DND-41 (cell line): ENCODE measurements around the gene ANKRD28.

ENCODE experiments used
- ATAC-seq: fragments of 200-7000 bp; cut with Tn5 transposase; 3 replicates; pipeline ENCODE4 v1.9.1; 2021; ENCODE audit warnings: low read depth; ENCODE audit not compliant: insufficient read depth
- DNase-seq: peaks from one replicate; pipeline ENCODE4 v3.0.0-alpha.2; 2020
- H2AFZ ChIP-seq: 2 replicates; pipeline ENCODE4 v1.6.0; 2012; ENCODE audit warnings: low read depth, low read length
- H3K27ac ChIP-seq: 2 replicates; pipeline ENCODE4 v1.5.1; 2012; ENCODE audit warnings: low read length, inconsistent platforms
- H3K27me3 ChIP-seq: fragments of 200-600 bp; sonication (generic); 2 replicates; pipeline ENCODE4 v1.6.0; 2012; ENCODE audit warnings: low read length, mild to moderate bottlenecking, inconsistent platforms; ENCODE audit not compliant: insufficient read depth, poor library complexity
- H3K36me3 ChIP-seq: 2 replicates; pipeline ENCODE4 v1.5.1; 2012; ENCODE audit warnings: low read length, inconsistent platforms; ENCODE audit not compliant: insufficient read depth
- H3K4me1 ChIP-seq: 2 replicates; pipeline ENCODE4 v1.5.1; 2012; ENCODE audit warnings: mild to moderate bottlenecking, low read length; ENCODE audit not compliant: insufficient read depth
- H3K4me2 ChIP-seq: 2 replicates; pipeline ENCODE4 v1.6.0; 2012; ENCODE audit warnings: mild to moderate bottlenecking, moderate library complexity, low read length, inconsistent platforms; ENCODE audit not compliant: insufficient read depth
- H3K4me3 ChIP-seq, 2 experiments: fragments of 200-600 bp in 1 of 2; shearing (Covaris generic) in 1 of 2; 2 replicates each; pipeline ENCODE4 v1.5.1; 2012 to 2016; ENCODE audit warnings: inconsistent platforms in 2 of 2, low read length in 2 of 2, mild to moderate bottlenecking in 2 of 2, low read depth in 1 of 2, moderate library complexity in 1 of 2
- H3K79me2 ChIP-seq: 2 replicates; pipeline ENCODE4 v1.6.0; 2012; ENCODE audit warnings: low read length, inconsistent platforms; ENCODE audit not compliant: insufficient read depth
- H3K9ac ChIP-seq: 2 replicates; pipeline ENCODE4 v1.6.0; 2012; ENCODE audit warnings: low read depth, mild to moderate bottlenecking, inconsistent platforms, low read length, moderate library complexity
- H3K9me3 ChIP-seq: 2 replicates; pipeline ENCODE4 v1.5.1; 2012; ENCODE audit warnings: low read length, moderate library complexity, mild to moderate bottlenecking, inconsistent platforms; ENCODE audit not compliant: insufficient read depth, severe bottlenecking
- H4K20me1 ChIP-seq: 2 replicates; pipeline ENCODE4 v1.6.0; 2012; ENCODE audit warnings: low read length; ENCODE audit not compliant: insufficient read depth
- CTCF ChIP-seq: IDR thresholded peaks from 2 replicates; pipeline ENCODE4 v1.5.1; 2012; ENCODE audit warnings: borderline replicate concordance, low read length, moderate library complexity, mild to moderate bottlenecking; ENCODE audit not compliant: poor library complexity, severe bottlenecking; ENCODE audit errors: extremely low read depth
- EZH2 ChIP-seq: IDR thresholded peaks from 3 replicates; pipeline ENCODE4 v1.6.1; 2012; ENCODE audit warnings: borderline replicate concordance, low read depth, mild to moderate bottlenecking, moderate library complexity, low read length, inconsistent platforms; ENCODE audit not compliant: severe bottlenecking

ANKRD28 gene

GRCh38 chr3:15645740-15646501 lies 151.9 kb downstream of the ANKRD28 start:
- no peak for ATAC-seq
- peak overlapping the region; percentile 61 for H3K4me2 ChIP-seq
- TF ChIP-seq EZH2, result no peak
- TF ChIP-seq CTCF, result no peak
- no peaks in the 10 kb centered on the region for H3K9me3 ChIP-seq
- no peaks in the 10 kb centered on the region for H3K27me3 ChIP-seq
- H3K36me3 ChIP-seq, result no peaks in the 10 kb centered on the region
- DNase-seq, result no peak
- no peak overlapping the region for H2AFZ ChIP-seq
- H3K4me3 ChIP-seq, result no peak overlapping the region
- no peaks in the 10 kb centered on the region for H4K20me1 ChIP-seq
- peak overlapping the region; percentile 50 for H3K9ac ChIP-seq
- H3K27ac ChIP-seq, result peak overlapping the region; percentile 92
- peaks cover 66% of the 10 kb centered on the region for H3K4me1 ChIP-seq
- H3K79me2 ChIP-seq, result no peaks in the 10 kb centered on the region

- TF ChIP-seq CTCF, result no peak
- no peak for TF ChIP-seq EZH2
Measured at GRCh38 chr3:15645246-15645645, 152.5 kb downstream of the ANKRD28 start.

GRCh38 chr3:15638891-15639262 lies 158.9 kb downstream of the ANKRD28 start:
- TF ChIP-seq EZH2 (no peak), CTCF (no peak)
- Histone ChIP-seq H3K4me3 (no peak overlapping the region), H3K9me3 (no peaks in the 10 kb centered on the region), H3K79me2 (no peaks in the 10 kb centered on the region), H3K9ac (no peak overlapping the region), H3K27ac (peak overlapping the region; percentile 80), H3K4me2 (no peak overlapping the region), H3K27me3 (no peaks in the 10 kb centered on the region), H3K4me1 (peaks cover 48% of the 10 kb centered on the region), H4K20me1 (no peaks in the 10 kb centered on the region), H2AFZ (no peak overlapping the region), H3K36me3 (no peaks in the 10 kb centered on the region)
- DNase-seq (no peak), ATAC-seq (no peak)

More at GRCh38 chr3:15645246-15645645, 152.5 kb downstream of the ANKRD28 start:
- Histone ChIP-seq H2AFZ (no peak overlapping the region), H3K4me1 (peaks cover 66% of the 10 kb centered on the region), H3K9me3 (no peaks in the 10 kb centered on the region), H3K36me3 (no peaks in the 10 kb centered on the region), H3K79me2 (no peaks in the 10 kb centered on the region), H4K20me1 (no peaks in the 10 kb centered on the region), H3K4me2 (peak overlapping the region; percentile 28; the same call in 1 of the 2 replicates), H3K4me3 (no peak overlapping the region), H3K9ac (peak overlapping the region; percentile 16; the same call in 1 of the 2 replicates), H3K27ac (peak overlapping the region; percentile 92), H3K27me3 (no peaks in the 10 kb centered on the region)
- DNase-seq (no peak), ATAC-seq (no peak)
